ENCODE data around the gene CCDC88A.
"Not testable (repeated sequence)": the region's sequence is repeated elsewhere in the genome, so short reads cannot be mapped to it uniquely, and the experiment has no call there.

The CCDC88A gene

DNA sequence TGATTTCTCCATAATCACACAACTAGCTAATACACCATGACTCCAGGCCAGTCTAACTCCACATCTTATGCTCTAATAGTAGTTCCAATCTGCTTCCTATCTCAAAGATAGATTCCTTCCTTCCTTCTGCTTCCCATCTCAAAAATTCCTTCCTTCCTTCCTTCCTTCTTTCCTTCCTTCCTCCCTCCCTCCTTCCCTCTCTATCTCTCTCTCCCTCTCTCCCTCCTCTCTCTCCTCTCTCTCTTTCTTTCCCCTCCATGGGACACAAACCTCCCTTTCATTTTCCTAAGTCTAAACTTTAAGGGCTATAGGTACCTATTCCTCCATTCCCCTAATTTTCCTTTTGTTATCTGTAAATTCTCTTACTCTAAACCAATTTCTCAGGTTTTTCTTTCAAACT lies 62.5 kb downstream of the CCDC88A start:
- H3K27ac ChIP-seq, result no peak overlapping the region
- TF ChIP-seq, protein P1, sequence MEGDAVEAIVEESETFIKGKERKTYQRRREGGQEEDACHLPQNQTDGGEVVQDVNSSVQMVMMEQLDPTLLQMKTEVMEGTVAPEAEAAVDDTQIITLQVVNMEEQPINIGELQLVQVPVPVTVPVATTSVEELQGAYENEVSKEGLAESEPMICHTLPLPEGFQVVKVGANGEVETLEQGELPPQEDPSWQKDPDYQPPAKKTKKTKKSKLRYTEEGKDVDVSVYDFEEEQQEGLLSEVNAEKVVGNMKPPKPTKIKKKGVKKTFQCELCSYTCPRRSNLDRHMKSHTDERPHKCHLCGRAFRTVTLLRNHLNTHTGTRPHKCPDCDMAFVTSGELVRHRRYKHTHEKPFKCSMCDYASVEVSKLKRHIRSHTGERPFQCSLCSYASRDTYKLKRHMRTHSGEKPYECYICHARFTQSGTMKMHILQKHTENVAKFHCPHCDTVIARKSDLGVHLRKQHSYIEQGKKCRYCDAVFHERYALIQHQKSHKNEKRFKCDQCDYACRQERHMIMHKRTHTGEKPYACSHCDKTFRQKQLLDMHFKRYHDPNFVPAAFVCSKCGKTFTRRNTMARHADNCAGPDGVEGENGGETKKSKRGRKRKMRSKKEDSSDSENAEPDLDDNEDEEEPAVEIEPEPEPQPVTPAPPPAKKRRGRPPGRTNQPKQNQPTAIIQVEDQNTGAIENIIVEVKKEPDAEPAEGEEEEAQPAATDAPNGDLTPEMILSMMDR (conservative IDR thresholded peaks at IDR 0.05), result no peak
- no peak for TF ChIP-seq ZFX (IDR thresholded peaks at IDR 0.05)

DNA sequence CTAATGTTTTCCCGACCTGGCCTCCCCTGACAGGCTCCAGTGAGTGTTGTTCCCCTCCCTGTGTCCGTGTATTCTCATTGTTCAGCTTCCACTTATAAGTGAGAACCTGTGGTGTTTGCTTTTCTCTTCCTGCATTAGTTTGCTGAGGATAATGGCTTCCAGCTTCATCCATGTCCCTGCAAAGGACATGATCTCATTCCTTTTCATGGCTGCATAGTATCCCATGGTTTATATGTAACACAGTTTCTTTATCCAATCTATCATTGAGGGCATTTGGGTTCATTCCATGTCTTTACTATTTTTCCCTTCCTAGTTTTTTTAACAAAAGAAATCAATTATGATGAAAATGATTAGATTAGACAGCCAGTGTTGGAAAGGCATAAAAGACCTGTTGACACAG lies 63.5 kb downstream of the CCDC88A start:
- not testable (repeated sequence) for H3K27ac ChIP-seq

DNA sequence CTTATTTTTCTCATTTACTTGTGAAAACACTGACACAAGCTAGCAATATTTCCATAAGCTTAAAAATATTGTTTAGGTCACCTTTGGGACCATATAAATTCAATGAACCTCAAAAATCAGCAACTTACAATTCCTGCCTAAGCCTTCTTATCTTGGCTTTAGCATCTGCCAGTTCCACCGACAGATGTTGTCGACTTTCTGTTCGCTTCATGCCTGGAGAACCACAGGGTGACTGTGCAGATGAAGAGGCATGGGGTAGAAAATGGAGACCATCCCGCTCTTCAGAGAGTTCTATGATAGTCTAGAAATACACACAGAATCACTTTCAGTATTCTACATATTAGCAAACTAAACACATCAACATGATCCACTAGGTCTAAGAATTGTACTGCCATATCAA lies 64.2 kb downstream of the CCDC88A start:
- TF ChIP-seq, protein P1 (conservative IDR thresholded peaks at IDR 0.05), result no peak
- no peak for TF ChIP-seq ZFX (IDR thresholded peaks at IDR 0.05)
- H3K27ac ChIP-seq, result no peak overlapping the region

DNA sequence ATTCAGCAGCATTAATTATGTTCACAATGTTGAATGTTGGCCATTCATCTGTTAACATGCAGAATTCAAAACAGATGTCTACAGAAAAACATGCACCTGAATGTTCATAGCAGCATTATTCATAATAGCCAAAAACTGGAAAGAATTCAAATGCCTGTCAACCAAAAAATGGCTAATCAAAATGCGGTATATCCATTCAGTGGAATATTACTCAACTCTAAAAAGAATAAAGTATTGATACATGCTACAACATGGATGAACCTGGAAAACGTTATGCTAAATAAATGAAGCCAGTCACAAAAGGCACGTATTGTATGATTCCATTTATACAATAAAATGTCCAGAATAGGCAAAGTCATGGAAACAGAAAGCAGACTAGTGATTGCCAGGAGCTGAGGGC lies 68.0 kb downstream of the CCDC88A start:
- TF ChIP-seq, protein P1 (conservative IDR thresholded peaks at IDR 0.05), result no peak
- TF ChIP-seq ZFX (IDR thresholded peaks at IDR 0.05), result no peak
- no peak overlapping the region for H3K27ac ChIP-seq

DNA sequence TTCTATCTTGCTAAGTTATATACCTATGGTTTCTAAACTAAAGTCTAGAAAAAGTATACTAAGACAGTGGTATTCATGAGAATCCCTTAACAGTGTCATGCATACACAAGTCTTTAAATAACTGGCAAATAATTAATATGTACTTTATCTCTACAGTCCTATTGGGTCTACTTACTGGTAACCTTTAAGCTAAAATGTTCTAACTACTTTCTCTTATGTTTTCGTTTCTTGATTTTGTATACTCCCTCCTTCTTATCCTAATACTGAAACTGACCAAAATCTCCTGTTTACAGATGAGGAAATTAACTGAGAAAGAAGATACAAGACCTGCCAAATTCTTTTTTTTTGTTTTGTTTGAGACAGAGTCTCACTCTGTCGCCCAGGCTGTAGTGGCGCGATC lies 74.6 kb downstream of the CCDC88A start:
- no peak overlapping the region for H3K27ac ChIP-seq
- TF ChIP-seq ZFX (IDR thresholded peaks at IDR 0.05), result no peak
- TF ChIP-seq, protein P1 (conservative IDR thresholded peaks at IDR 0.05), result no peak

DNA sequence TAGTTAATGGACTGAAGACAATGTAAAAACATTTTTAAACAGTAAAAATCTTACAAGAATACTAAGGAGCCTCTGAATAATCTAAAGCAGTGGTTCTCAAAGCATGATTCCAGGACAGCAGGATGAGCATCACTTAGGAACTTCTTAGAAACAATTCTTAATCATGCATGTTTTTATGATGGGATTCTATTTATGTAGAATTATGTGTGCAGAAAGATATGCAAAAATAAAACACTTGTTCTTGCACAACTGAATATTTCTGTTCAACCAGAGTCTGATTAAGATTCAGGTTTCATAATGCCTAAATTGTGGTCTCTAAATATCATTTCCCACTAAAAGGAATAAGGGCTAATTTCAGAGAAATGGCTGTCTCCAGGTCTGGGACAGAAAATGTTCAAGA lies 81.4 kb downstream of the CCDC88A start:
- H3K27ac ChIP-seq, result no peak overlapping the region

DNA sequence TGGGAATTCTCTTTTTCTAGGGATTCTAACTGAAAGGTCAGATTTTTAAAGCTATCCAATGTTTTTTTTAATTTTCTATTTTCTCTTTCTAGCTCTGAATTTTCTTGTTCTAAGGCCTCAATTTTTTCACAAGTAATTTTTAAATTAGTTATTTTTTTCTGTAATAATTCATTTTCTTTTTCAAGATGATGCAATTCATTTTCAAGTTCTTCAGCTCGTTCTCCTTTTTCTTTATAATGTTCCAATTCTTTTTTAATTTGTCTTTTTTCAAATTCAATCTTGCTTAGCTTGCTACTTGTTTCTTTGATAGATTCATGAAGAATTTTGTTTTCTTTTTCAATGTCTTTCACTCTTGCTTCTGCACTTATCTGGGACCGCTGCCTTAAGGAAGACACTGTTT lies 84.9 kb downstream of the CCDC88A start:
- no peak overlapping the region for H3K27ac ChIP-seq
- TF ChIP-seq, protein P1 (conservative IDR thresholded peaks at IDR 0.05), result no peak
- no peak for TF ChIP-seq ZFX (IDR thresholded peaks at IDR 0.05)

More for the DNA sequence above, 81.4 kb downstream of the CCDC88A start:
- TF ChIP-seq, protein P1 (conservative IDR thresholded peaks at IDR 0.05), result no peak
- no peak for TF ChIP-seq ZFX (IDR thresholded peaks at IDR 0.05)

DNA sequence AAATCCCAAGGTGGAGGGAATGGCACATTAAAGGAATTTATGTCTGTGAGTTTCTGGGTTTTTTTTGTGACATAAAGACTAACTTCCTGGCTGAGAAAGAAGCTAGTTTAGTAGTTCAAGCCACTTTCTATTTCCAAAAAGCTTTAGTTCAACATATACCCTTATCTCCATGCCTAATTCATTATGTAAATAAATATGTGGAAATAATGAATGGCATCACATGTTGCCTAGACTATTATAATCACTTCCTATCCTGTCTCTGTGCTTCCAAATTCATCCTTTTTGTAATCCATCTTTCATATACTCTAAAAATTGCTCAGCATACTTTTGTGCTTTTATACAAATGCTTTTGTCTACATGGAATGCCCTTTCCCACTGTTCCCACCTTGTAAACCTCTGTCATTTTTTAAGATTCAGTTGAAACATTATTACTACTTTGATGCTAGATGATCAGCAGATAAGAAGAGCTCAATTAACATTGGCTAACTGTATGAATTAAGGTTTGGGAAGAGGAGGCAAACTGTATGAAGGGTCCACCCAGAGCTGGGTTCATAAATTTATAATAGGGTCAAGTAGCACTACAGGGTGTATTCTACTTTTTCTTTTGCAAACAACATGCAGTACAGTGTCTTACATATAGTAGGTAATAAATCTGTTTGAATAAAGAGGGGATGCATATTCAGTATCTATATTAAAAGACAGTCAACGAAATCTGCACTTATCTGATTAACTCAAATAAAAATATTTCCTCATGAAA lies 88.9 kb downstream of the CCDC88A start:
- TF ChIP-seq, protein P1 (conservative IDR thresholded peaks at IDR 0.05), result no peak
- TF ChIP-seq ZFX (IDR thresholded peaks at IDR 0.05), result no peak
- H3K27ac ChIP-seq, result no peak overlapping the region
